Eye (tissue), 1 donor: ENCODE measurements around the gene ATG101.

ENCODE experiments used
- DNase-seq: peaks from one replicate; pipeline ENCODE4 v3.0.0-alpha.2; 2015

The ATG101 gene

DNA sequence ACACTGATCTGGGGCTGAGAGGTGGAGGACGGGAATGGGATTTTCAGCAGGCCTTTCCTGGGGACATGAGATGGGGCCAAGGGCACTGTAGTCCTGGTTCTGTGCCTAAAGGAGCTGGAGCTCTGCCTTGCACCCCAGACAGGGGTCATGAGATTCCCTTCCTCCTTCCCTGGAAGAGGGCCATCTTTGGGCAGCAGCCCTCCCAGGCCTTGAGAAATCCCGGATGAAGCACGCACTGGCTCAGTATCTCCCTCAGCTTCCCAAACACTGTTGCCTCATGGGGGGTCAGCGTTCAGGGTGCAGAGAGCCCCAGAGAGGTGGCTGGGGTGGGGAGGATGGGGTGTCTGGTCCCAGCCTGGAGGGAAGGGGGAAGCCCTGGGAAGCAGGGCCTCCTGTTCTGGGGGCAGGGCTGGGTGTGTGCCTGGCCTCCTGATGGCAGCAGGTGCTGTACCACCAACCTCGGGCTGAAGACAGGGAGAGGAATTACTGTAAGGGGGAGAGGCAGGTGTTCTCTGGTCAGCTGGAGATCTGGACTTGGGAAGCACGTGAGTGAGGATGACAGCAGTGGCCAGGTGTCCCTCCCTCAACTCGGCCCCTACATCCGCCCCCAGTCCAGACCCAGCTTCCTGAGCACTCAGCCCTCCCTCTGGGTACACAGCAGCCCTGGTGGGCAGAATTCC is 26.9 kb upstream of the ATG101 start:
- no peak for DNase-seq

DNA sequence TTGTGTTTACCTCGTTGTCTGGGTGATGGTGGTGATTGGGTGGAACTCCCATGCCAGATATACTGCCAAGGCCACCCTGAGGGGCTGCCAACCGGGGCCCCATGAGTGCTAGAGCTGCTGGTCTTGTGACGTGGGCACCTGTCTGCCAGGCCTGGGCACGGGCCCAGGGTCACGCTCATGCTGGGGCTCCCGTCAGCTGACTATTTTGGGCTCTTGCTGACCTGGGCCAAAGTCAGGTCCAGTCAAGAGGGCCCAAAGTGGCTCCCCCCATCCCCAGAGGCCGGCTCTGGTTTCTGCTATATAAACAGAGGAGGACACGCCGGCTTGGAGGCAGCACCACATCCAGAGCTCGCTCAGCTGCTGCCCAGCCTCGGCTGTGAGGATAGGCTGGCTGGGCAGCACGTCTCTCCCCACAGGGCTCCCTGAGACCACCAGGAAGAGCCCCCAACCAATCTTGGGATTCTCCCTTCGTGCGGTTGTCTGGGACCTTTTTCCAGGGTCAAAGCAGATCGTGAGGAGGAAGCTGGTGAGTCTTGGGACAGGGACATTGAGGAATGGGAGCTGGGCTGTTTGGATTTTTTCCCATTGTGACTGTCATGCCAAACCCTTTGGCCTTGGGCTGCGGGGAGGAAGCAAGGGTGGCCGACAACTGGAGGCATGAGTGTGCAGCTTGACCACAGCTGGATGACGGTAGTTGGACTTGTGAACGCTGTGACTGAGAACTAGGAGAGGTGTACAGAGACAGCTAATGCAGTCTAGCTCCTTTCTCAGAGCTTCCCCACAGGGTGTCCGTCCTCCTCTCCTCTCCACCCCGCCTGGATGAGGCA is 26.2 kb upstream of the ATG101 start:
- no peak for DNase-seq

DNA sequence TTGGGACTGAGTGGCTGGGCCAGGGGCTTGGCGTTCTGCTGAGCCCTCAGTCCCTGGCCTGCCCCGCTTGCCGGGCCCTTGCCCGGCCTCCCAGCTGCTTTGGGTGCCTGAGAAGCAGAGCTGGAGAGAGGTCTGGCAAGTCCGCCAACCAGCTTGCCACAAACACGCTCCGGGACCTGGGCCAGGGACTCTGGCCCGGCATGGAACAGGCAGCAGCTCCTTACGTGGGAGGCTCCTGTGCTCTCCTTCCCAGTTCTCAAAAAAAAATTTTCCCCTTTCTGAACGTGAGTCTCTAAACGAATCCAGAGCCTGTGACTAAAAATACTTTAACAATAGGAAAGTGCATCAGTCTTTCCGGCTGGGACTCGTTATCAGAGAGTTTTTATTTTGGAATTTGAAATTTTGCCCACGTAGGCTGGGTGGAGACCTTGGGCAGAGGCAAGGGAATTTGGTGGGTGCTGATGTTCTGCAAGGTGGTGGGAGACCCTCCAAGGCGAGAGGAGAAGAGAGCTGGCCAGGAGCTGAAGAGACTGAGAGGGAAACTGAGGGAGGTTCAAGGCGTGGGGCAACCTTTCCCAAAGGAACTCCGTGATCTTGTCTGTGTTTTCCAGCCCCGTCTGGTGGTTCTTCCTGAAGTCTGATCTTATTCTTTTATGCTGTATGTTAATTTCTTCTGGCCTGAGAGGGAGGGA is 25.3 kb upstream of the ATG101 start:
- DNase-seq, result peak; percentile 34

DNA sequence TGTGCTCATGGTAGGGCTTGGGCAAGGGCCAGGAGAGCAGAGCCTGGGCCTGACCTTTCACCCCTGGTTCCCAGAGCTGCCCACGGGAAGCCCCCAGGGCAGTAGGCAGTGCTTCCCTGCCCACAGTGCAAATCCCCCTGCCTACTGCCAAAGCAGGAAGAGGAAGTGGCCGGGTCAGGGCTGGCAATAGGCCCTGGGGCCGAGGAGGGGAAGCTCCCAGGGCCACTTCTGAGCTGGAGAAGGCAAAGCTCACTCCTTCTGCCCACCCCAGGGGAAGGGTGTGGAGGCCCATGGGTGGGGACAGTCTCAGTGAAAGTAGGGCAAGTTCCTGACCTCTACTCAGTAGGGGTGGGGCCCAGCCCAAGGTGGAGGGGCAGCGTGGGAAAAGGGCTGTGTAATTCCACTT is 24.0 kb upstream of the ATG101 start:
- DNase-seq, result no peak

DNA sequence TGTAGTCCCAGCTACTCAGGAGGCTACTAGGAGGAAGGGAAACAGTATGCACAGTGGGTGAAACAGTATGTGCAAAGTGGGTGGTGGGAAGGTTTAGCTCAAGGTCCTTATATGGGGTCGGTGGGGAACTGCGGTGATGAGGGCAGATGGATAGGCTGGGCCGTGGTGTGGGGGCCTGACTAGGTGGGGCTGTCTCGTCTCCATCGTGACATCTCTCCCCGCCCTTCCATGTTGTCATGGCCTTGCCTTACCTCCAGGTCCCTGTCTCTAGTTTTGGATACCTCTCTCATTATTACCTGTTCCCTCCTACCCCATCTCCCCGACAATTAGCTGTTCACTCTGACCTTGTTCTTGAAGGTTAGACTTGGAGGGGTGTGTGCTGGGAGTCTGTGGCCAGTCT is 22.9 kb upstream of the ATG101 start:
- no peak for DNase-seq

DNA sequence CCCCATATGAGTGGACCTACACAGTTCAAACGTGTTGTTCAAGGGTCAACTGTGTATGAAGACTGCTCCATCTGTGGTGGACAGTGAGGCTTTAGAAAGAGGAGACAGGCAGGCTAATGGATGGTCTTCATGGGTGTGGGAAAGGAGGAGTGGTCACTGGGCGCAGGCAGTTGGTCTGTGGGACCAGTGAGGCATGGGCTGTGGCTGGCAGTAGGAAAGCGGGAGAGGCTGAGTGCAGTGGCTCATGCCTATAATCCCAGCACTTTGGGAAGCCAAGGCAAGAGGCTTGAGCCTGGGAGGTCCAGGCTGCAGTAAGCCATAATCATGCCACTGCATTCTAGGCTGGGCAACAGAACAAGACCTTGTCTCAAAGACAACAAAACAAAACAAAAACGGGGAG is 20.5 kb upstream of the ATG101 start:
- DNase-seq, result no peak

DNA sequence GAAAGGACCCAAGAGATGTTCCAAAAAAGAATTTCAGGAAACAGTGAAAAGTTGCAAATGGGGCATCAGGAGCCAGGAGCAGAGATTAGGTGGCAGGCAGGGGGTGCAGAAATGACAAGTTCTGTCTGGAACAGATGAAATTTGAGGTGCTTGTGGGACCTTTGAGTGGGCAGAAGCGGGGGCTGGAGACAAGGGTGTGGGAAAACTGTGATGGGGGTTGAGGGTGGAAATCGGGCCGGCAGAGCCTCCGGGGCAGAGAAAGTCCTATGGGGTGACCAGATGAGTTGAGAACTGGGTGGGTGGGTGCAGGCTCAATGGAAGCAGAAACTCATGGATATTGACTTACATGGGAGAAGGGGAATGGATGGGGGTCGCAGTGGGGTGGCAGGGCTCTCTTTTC is 20.1 kb upstream of the ATG101 start:
- DNase-seq, result no peak

DNA sequence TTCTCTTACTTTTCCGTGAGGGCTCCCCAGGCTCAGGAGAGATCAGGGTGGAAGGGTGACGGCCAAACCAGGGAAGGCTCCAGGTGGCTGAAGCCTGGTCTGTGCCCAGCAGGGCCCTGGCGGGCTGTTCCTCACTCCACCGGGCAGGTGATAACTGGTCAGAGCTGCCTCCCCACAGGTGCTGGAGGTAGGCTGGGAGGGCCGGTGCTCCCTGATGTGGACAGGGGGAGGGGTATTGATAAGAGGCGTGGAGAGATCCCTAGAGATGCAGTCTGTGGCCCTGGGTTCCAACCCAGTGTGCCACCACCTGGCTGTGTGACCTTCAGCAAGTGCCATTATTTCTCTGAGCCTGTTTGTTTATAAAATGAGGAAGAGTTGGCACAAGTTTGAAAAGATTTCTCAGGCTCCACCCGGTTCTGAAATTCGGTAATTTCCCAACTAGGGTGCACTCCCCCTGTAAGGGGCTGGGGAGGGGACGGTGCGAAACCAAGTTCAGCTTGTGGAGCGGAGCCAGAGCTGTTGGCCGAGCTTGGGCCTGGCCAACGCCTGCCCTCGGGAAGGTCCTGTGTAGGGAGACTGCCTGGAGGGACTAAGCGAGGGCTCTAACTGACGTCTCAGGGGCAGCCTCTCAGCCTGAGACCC is 19.5 kb upstream of the ATG101 start:
- no peak for DNase-seq

DNA sequence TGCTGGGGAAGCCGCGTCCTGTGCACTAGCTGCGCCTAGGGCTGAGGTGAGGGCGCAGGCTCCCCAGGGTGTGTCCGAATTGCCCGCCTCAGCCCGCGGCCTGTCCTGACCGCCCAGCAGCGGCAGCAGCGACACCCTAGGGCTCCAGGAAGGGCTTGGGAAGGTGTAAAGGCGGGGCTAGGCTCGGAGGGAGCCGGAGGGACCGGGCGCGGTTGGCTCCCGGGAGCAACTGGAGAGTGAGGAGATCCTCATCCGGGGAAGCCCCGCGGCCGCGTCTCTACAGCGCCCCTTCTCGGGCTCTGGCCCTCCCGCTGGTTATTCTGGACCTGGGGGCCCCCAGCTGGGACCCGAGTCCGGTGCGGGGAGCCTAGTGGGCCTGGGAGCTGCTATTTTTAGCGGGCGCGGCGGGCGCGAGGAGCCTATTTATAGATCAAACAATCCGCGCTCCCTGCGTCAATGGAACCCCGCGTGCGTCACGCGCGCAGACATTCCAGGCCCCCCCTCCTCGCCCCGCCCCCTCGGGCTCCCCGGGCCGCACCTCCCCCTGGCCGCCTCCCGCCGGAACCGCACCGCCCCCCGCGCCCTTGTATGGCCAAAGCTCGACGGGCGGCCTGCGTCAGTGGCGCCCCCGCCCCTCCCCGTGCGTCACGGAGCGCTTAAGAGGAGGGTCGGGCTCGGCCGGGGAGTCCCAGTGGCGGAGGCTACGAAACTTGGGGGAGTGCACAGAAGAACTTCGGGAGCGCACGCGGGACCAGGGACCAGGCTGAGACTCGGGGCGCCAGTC is 18.8 kb upstream of the ATG101 start, which contains the start of gene NR4A1:
TSS of gene NR4A1 (plus strand) at position 685 of the 784 bp plus-strand sequence. CDS start 2,887 bp downstream, outside the sequence.
- peak; percentile 94 for DNase-seq

DNA sequence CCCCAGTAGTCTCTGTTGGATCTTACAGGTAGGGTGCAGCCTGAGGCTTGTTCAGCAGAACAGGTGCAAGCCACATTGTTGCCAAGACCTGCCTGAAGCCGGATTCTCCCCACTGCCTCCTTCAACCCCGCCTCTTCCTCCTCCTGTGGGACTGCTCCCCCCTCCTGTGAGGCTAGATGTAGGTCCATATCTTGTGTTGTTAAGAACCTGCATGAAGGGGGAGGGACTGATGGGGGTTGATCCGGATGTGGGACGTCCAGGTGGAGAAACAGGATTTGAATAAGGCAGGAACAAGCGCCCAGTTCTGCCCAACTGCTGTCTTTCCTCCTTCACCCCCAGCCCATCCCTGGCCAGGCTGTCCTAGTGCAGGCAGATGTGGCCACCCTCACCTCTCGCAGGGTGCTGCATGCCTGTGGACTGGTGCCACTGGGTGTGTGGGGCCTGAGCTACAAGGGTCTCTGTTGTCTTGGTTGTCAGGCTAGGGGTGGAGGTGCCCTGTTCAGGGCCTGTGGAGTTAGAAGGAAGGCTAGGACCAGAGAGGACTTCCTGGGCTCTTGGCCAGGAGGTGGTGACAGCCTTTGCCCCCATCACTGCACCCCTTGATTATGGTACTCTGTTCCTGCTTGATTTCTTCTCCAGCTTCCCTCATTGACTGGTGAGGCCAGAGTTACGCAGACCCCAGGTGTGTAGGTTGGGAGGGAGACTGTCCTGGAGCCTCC is 17.2 kb upstream of the ATG101 start:
- DNase-seq, result no peak

DNA sequence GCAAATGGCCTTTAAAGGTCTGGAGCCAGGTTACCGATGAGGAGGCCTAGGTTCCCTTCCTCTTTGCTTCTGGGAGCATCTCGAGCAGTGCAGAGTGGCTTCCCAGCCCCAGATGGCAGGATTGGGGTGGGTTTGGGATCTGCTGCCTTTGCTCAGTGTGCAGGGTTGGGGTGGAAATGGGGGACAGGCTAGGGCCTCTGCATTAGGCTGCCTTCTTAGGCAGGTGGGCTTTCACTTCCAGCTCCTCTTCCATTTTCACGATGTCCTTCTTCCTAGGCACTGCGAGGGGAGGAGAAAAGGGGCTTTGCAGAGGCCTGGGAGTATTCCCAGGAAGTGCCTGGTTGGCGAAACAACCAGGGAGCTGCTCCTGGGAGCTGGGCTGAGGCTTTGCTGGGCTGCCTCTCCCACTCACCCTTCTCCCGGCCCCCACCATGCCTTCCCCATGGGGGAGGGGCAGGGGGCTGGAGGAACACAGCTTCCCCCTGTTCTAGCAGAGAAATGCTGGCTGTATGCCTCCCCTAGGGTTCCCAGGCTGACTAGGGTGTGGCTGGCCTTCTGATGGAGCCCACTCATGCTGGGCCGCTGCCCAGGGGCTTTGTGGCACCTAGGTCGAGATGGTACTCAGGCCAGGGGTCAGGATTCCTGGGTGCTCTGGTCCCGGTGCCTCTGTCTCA is 16.1 kb upstream of the ATG101 start:
- no peak for DNase-seq

DNA sequence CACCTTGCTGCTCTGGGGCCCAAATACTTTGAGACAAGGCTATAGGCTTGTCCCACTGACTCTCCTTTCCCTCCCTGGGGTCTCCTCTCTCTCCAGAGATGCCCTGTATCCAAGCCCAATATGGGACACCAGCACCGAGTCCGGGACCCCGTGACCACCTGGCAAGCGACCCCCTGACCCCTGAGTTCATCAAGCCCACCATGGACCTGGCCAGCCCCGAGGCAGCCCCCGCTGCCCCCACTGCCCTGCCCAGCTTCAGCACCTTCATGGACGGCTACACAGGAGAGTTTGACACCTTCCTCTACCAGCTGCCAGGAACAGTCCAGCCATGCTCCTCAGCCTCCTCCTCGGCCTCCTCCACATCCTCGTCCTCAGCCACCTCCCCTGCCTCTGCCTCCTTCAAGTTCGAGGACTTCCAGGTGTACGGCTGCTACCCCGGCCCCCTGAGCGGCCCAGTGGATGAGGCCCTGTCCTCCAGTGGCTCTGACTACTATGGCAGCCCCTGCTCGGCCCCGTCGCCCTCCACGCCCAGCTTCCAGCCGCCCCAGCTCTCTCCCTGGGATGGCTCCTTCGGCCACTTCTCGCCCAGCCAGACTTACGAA is 15.4 kb upstream of the ATG101 start:
- DNase-seq, result no peak

DNA sequence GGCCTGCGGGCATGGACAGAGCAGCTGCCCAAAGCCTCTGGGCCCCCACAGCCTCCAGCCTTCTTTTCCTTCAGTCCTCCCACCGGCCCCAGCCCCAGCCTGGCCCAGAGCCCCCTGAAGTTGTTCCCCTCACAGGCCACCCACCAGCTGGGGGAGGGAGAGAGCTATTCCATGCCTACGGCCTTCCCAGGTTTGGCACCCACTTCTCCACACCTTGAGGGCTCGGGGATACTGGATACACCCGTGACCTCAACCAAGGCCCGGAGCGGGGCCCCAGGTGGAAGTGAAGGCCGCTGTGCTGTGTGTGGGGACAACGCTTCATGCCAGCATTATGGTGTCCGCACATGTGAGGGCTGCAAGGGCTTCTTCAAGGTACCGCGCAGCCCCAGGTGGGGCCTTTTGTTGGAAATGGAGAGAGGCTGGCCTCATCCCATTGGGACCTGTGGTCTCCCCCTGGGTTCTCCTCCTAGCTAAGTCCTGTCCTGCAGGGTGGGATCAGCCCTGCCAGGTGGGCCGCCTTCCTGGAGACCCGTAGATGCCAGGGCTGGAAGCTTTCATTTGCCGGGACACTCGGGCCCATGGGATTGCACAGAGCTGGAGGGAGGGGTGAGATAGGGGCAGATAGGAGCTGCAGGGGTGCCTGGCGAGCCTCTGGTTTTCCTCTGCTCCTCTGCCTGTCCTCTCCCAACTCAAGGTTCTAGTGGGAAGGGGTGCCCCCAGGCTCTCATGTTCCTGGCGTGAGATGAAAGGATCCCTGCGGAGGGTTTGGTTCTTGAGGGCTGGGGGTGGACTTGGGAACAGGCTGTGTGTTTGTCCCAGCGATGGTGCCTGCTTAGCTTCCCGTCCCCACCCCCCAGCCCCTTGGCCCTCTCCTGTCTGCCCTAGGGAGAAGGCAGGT is 14.7 kb upstream of the ATG101 start:
- DNase-seq, result no peak

DNA sequence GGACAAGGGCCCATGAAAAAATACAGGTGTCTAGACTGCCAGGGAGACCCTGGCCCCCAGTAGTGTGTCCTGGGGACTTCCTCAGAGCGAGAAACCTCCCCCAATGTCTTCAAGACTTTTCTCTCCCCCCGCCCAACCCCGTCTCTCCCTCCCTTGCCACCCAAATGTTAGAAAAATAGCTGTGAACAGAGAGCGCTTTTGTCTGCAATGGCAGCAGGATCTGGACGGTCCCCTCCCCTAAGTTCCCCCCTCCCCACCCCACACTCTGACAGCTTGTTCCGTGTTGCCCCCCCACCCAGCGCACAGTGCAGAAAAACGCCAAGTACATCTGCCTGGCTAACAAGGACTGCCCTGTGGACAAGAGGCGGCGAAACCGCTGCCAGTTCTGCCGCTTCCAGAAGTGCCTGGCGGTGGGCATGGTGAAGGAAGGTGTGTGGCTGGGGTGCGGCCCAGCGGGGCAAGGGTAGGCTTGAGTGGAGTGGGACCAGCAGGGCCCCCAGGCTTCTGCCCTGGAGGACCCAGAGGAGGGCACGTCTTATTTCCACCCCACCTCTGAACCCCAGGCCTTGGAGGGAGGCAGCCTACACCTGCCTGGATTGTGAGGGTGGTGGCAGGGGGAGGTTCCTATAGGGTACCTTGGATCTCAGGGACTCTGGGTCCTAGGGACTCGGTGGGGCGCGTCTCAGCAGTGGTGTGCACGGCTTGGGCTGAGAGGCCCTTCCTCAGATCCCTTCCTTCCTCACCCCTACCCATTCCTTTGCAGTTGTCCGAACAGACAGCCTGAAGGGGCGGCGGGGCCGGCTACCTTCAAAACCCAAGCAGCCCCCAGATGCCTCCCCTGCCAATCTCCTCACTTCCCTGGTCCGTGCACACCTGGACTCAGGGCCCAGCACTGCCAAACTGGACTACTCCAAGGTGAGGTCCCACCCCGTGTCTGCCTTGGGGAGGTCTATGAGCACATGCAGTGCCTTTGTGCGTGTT is 13.8 kb upstream of the ATG101 start:
- DNase-seq, result no peak

DNA sequence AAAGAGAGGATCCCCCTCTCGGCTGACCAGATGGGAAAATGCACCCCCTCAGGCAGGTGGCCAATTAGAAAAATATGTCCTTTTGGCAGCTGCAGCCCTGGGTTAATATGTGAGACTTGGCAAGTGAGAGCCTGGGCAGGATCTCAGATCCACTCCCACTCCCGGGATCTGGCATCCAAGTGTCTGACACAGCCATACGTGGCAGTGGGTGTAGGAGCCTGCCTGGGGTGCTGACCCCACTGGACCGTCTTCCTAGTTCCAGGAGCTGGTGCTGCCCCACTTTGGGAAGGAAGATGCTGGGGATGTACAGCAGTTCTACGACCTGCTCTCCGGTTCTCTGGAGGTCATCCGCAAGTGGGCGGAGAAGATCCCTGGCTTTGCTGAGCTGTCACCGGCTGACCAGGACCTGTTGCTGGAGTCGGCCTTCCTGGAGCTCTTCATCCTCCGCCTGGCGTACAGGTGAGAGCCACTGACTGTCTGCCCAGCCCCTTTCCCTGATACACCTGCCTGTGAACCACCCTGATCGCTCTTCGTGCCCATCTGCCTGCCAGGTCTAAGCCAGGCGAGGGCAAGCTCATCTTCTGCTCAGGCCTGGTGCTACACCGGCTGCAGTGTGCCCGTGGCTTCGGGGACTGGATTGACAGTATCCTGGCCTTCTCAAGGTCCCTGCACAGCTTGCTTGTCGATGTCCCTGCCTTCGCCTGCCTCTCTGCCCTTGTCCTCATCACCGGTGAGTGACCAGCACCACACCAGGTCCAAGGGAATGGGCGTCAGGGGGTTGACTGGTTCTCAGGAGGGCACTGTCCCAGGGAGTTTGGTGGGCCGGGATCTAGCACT is 12.8 kb upstream of the ATG101 start:
- DNase-seq, result no peak

DNA sequence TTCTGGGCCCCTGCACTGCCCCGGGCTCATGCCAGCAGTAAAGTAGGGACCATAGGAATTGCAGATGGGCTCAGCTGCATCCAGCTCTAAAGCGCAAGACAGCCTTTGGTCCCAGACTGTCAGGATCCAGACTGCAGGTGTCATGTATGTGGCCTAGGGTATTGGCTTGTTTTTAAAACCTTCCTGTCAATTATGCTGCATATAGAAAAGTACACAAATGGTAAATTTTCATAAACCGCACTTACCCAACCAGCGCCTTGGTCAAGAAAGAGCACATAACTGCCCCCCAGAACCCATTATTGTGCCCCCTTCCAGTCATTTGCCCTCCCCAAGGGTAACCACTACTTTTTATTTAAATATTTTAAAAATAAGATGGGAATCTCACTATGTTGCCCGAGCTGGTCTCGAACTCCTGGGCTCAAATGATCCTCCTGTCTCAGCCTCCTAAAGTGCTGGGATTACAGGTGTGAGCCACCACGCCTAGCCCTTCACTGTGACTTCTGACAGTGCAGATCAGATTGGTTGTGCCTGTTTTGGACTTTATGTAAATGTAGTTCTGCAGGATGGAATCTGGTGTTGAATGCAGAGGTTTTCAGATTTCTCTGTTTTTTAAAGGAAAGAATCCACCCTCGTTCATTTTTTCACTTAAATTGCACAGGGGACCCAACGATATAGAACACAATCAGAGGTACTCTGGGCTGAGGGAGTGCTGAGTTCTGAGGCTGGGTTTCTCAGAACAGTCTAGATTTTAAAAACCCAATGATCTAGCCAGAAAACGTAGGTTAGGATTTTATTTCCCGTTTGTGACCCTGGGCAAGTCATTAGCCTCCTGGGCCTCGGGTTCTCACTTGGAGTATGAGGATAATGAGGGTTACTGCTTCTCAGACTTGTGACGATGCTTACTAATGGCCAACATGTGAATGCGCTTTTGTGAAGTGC is 11.9 kb upstream of the ATG101 start:
- DNase-seq, result no peak
